GM19397 (cell line): ENCODE results near the gene NBPF3.
"Not testable (repeated sequence)": the region's sequence is repeated elsewhere in the genome, so short reads cannot be mapped to it uniquely, and the experiment has no call there.

Experiments used
- ATAC-seq: cut with Tn5 transposase; IDR thresholded peaks from one replicate; pipeline ENCODE4 v1.9.1; 2021; ENCODE audit warnings: mild to moderate bottlenecking, moderate library complexity; ENCODE audit not compliant: unreplicated experiment

NBPF3 gene

DNA sequence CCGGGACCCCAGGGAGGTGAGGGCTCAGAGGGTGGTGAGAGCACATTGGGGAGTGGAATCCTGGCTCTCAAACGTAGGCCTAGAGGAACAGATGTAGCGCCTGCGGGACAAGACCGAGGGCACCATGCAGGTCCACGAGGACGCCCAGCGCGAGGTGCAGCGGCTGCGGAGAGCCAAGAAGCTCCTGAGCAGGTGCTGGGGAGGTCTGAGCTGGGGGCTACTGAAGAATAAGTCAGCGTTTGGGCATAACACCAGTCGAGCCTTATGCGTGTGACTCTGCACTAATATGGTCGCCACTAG is 2.6 kb upstream of the NBPF3 start:
- ATAC-seq, result no peak

DNA sequence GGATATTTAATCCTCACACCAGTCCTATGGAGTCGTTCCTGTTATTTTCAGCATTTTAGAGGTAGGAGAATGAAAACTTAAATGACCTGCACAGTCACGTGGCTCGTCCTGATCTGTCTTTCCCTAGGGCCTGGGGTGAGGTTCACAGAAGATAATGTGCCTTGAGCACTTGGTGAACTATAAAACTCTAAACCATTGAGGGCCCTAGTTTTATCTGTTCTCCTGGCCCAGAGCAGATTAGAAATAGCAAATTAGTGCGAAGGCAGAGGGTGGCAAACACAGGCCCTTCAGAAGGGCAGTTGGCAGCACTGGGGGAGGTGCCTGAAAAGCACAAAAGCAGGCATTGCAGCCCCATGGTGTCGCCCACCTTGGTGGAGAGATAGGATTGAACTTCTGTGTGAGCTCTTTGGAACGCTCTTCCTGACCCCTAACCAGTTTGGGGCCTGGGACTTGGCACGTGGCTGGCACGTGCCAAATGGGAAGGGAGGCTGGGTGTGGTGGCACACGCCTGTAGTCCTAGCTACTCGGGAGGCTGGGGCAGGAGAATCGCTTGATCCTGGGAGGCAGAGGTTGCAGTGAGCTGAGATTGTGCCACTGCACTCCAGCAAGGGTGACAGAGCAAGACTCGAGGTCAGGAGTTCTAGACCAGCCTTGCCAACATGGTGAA is 1.2 kb upstream of the NBPF3 start:
- ATAC-seq, result not testable (repeated sequence)

DNA sequence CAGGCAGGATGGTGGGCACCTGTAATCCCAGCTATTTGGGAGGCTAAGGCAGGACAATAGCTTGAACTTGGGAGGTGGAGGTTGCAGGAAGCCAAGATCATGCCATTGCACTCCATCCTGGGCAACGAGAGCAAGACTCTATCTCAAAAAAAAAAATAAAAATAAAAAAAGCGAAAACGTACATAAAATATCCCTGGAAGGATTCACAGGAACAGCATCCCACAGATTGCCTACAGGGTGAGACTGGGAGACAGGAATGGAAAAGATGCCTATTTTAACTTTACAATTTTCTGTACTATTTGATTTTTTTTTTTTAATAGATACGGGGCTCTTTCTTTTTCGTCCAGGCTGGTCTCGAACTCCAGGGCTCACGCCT is 604 bp upstream of the NBPF3 start:
- ATAC-seq, result no peak

DNA sequence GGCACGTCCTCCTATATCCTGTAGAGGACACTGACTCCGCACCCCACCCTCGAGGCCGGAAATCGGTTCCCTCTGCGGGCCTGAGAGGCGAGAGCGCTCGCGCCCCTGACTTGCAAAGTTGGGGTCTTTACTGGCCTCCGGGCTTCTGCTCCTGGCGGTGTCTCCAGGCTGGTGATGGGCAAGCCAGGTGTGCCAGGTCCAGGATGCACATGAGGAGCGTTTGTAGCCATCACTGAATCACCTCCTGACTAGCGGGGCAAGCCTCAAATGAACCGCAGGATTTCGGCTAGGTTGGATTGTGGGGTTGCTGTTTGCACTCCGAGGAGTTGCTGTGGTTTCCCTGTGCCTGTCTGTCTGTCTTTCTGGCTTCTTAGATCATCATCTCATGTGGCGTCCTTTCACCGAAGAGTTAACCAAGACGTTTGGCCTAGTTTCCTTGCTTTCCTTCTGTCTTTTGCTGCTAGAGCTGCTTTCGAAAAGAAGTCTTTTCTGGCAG is 741 bp downstream of the NBPF3 start:
- ATAC-seq, result not testable (repeated sequence)

DNA sequence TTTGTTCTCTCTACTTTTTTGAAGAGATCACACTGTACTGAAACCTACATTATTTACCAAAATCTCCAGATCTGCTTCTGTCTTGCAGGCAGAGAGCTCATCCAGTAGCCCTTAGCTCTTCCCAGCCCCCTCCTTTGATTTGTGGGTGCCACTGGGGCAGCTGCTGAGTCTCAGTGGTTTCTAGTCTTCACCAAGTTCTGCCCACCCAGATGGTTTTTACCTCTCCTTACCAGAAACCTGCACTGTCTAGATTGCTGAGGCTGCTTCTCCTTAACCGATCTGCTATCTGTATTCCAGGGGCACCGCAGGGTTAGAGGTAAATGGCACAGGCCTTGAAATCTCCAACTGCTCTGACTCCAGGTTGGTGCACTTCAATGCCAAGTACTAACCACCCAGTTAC is 6.7 kb downstream of the NBPF3 start:
- not testable (repeated sequence) for ATAC-seq

DNA sequence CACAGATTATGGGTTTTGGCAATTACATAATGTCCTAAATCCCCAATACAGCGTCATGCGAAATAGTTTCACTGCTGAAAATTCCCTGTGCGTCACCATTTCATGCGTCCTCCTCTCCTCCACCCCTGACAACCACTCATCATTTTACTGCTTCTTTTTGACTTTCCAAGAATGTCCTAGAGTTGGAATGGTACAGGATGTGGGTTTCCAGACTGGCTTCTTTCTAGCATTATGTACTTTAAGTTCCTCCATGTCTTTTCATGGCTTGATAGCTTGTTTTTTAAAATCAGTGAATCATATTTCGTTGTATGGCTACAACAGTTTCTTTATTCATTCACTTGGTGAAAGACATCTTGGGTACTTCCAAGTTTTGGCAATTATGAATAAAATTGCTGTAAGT is 7.4 kb downstream of the NBPF3 start:
- no peak for ATAC-seq

DNA sequence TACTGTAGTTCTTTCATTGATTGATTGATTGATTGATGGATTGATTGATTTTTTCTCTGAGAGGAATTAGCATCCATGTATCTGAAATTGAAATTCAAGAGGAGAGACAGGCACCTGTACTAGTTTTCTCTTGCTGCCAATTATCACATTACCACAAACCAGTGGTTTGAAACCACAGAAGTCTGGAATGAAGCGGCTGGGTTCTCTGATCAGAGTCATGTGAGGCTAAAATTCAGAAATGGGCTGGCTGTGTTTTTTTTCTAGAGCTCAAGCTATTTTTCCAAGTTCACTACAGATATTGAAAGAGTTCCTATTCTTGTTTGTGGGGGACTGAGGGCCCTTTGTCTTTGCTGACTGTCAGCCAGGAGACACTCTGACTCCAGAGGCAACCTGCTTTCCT is 10.0 kb downstream of the NBPF3 start:
- ATAC-seq, result no peak

DNA sequence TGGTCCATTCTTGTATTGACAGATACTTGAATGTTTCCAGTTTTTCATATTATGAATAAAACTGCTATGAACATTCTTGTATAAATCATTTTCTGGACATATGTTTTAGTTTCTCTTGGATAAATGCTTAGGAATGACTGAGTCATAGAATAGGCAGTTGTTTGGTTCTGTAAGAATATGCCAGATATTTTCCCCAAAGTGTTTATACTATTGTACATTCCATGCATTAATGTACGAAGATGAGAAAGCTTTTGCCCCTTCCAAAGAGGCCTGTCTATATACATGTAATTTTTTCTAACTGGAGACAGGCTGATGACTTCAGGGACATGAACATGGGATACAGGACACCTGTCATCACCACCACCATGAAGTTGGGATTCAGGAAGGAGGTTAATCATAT is 11.3 kb downstream of the NBPF3 start:
- no peak for ATAC-seq

DNA sequence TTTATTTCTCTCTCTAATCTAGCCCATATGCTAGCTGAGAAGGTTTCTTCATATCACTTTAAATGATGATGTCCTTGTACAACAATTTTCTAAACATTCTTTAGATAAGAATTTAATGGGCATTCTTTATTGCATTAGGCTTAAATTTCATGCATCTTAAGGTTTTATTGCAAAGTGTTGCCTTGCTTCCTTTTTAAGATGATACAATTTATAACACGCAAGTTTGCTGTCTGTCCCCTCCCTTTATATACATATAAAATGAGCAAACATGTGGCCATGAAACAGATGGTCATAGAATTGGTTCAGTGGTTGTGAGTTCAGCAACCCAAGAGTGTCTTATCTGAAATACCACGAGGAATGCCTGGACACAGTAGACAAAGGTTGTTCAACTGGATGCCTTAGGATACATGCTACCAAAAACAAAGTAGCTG is 12.1 kb downstream of the NBPF3 start:
- ATAC-seq, result no peak

DNA sequence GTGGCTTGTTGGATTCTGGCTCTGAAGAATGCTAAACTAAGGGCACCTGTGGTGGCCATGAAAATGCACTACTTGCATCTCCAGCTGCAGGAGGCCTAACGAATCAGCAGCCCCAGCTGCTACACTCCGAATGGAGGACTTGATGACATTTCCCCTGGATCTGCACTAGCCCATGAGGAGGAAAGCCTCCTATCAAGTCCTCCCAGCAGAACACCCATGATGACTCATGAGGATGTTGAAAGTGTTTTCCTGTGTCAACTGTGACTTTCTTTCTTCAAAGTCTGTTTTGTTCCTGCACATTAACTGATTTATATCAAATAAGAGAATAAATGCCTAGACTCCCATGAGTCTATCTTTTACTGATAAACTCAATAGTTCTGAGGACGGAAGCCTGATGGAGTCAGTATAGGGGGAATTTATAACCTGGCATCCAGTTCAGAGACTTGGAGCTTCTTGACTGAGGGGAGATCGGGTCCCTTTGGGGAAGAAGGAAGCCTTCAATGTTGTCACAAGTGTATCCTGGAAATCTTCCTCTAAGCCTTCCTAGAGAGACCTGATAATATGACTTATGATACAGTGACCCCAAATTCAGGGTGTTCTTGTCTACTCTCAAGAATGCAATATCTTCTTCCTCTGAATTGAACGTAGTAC is 14.2 kb downstream of the NBPF3 start:
- not testable (repeated sequence) for ATAC-seq

DNA sequence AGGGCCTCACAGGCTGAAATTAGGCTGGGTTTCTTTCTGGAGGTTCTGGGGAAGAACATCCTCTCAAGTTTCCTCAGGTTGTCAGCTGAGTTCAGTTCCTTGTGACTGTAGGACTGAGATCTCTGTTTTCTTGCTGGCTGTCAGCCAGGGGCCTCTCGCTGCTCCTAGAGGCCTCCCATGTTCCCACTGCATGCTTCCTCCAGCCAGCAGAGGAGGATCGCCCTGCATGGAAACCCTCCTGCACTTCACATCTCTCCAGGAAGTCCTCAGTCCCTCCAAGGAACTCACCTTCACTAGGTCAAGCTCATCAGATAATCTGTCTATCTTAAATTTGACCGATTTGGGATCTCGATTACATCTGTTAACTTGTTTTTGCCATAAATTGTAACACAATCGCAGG is 15.0 kb downstream of the NBPF3 start:
- ATAC-seq, result not testable (repeated sequence)

DNA sequence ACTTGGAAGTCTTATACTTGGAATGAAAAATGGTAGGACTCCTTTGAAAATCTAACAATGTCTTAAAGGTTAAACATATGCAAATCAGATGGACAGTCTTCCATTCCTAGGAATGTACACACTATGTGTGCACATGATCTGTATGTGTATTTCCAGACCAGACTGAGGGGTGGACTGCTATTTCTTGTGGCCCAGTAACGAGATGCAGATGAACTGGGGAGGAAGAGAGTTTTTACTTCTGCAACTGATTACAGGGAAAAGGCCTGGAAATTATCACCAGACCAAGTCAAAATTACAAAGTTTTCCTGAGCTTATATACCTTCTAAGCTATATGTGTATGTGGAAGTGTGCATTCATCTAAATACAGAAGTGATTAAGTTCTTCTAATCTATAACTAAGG is 17.7 kb downstream of the NBPF3 start:
- ATAC-seq, result no peak

DNA sequence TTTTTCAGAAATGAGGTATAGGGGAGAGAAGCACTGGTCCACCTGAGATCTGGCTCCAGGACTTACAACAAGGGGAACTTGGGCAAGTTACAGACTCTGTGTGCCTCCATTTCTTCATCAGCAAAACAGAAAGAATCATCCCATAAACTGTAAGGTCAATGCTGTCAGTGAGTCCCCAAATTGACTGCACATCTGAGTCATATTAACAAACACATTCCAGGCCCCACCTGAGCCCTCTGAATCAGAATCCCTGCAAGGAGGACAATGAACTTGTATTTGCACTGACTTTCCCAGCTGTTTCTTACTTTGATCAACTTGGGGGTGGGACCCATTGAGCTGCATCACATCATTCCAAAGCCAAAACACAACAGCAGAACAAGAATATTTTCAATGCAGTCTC is 25.2 kb downstream of the NBPF3 start:
- not testable (repeated sequence) for ATAC-seq

DNA sequence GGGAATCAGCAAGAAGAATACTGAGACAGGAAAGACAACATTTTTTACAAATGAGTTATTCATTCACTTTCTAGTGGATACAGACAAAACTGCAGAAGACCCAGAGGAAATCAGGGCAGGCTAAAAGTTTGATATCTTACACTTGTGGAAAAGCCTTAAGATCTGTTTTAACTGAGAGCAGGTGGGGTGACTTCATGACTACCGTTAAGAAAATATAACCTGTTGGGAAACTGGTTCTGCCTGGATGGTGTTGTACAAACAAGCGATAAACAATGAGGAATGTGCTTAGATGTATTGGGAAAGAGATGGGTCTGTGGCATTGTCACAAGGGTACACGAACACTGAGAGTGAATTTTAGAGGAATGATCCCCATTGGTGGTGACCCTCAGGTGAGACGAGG is 28.0 kb downstream of the NBPF3 start:
- ATAC-seq, result not testable (repeated sequence)

DNA sequence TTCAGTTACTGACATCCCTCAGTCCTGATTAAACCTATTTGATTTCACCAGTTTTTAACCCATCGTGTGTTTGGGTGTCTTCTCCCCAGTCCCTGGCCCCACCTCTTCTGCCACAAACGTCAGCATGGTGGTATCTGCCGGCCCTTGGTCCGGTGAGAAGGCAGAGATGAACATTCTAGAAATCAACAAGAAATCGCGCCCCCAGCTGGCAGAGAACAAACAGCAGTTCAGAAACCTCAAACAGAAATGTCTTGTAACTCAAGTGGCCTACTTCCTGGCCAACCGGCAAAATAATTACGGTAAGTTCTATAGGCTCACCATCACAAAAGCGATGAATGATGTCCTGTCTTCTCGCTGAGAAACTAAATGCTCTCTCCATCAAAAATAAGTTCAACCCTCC is 28.7 kb downstream of the NBPF3 start:
- no peak for ATAC-seq

DNA sequence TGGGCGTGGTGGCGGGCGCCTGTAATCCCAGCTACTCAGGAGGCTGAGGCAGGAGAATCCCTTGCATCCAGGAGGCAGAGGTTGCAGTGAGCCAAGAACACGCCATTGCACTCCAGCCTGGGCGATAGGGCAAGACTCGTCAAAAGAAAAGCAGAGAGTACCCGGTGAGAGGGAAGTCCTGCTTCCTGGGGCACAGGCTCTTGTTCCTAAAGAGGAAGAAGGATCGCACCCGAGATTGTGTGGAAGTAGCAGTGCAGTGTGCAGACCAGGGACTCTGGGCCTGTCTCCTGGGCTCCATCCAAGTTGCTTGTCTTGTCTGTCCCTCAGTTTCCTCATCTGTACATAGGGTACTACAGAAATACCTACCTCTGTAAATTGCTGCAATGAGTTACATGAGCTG is 29.6 kb downstream of the NBPF3 start:
- no peak for ATAC-seq

DNA sequence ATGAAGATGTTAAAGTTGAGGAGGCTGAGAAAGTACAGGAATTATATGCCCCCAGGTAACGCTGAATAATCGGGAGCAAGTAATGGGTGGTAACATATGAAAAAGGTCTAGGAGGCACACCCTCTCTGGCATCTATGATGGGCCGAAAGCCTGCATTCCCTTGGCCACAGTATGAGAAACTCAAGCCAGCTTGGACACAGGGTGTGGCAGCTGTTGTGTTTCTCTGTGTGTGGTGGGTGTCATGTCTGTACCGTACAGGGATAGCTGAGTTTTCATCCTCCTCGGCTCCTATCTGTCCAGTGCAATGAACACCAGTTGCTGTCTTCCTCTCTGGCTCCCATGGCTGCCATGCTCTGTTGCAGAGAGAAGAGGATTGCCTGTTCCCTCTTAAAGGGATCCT is 32.9 kb downstream of the NBPF3 start:
- no peak for ATAC-seq

DNA sequence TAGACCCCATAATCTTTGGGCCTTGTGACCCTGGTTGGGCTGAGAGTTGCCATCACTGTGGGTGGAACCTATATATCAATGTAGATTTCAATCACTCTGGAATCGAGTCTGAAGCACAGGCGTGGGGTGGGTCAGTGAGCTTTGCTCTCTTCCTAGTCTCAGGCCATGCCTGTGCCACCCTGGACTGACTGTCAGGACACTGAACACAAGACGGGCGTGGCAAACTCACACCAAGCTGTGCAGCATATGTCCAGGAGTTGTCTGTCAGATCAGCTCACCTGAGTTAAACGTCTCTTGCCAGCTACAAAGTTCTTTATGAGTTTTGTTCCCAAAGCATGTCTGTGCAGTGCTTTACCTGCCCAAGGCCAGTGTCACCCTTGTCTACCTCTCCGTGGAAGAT is 38.4 kb downstream of the NBPF3 start:
- ATAC-seq, result no peak

DNA sequence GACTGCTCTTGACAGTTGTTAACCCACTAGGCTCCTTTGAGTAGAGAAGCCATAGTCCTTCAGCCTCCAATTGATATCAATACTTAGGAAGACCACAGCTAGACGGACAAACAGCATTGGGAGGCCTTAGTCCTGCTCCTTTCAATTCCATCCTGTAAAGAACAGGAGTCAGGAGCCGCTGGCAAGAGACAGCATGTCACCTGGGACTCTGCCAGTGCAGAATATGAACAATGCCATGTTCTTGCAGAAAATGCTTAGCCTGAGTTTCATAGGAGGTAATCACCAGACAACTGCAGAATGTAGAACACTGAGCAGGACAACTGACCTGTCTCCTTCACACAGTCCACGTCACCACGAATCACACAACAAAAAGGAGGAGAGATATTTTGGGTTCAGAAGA is 43.9 kb downstream of the NBPF3 start:
- not testable (repeated sequence) for ATAC-seq

DNA sequence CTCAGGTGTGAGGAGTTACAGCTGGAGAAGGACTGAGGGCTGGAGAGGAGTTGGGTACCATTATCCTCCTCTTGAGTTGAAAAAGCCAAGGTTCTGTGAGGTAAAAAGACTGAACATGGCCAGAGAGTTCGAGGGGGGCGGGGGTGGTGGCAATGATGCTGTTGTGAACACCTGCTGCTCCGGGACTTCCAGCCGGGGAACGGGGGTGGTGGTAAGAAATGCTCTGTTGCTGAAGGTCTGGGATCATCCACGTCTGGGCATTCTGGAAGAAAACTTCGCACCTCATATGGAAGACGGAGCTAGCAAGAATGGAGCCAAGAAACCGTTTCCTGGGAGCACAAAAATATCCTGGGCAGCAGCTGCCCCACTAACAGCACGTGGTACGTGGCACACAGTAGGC is 49.2 kb downstream of the NBPF3 start:
- ATAC-seq, result no peak

DNA sequence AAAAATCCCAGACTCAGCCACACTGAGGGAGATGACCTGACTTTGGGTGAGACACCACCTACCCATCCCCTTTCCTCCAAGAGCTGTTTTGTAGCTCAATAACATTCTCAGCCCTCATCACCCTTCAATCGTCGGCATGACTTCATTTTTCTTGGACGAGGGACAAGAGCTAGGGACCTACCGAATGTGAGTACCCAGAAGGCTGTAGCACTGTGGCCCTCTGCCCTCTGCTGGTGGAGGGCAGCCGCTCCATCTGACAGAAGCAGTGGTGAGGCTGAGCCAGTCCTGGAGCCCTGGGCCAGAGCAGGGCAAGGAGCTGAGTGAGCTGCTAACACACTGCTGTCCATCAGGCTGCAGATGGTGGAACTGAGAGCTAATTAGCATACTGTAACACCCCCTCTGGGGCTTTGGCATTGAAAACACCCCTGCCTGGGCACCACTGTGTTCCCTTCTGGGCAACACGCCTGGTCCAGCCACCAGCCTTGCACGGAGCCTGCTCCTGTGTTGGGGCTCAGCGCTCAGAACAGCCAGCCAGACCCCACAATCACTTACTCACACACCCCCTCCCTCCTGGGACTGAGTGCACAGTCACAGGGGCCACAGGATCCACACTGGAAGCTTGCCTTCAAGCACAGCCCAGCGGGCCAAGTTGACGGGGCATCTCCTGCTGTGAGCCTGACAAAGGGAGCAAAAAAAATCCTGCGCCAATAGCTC is 51.0 kb downstream of the NBPF3 start:
- ATAC-seq, result no peak
